ENCODE results near the gene PLCB4. TPM values are rescaled to one million over a fixed set of nuclear protein-coding genes. Genes with fewer than 3 reads are reported as not detected.

Gene PLCB4
- polyA plus RNA-seq, 1 donor, result 18.9 TPM

GRCh38 chr20:9403448-9403847, 334.6 kb downstream of the PLCB4 start:
- DNase-seq, result no peak

DNA sequence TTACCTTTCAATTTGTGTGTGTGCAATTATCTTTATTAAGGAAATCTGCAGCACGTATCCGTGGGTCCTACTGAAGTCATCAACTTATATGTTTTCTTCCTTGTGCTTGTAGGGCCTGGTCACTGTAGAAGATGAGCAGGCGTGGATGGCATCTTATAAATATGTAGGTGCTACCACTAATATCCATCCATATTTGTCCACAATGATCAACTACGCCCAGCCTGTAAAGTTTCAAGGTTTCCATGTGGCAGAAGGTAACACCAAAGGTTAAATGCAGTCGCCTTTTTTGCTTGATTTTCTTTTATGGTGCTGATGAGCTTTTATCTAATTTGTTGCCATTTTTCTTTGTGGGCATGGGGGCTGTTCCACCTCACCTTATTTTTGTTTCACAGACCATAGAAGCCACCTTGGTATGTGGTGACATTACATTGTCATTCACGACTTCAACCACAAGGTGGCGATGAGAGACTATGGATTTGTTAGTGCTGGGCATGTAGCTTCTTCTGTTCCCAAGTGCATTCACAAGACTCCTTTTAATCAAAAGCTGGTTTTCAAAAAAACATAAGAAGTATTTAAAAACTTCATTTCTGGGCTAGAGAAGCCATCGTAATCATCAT, 339.0 kb downstream of the PLCB4 start:
- DNase-seq, result peak; percentile 70

DNA sequence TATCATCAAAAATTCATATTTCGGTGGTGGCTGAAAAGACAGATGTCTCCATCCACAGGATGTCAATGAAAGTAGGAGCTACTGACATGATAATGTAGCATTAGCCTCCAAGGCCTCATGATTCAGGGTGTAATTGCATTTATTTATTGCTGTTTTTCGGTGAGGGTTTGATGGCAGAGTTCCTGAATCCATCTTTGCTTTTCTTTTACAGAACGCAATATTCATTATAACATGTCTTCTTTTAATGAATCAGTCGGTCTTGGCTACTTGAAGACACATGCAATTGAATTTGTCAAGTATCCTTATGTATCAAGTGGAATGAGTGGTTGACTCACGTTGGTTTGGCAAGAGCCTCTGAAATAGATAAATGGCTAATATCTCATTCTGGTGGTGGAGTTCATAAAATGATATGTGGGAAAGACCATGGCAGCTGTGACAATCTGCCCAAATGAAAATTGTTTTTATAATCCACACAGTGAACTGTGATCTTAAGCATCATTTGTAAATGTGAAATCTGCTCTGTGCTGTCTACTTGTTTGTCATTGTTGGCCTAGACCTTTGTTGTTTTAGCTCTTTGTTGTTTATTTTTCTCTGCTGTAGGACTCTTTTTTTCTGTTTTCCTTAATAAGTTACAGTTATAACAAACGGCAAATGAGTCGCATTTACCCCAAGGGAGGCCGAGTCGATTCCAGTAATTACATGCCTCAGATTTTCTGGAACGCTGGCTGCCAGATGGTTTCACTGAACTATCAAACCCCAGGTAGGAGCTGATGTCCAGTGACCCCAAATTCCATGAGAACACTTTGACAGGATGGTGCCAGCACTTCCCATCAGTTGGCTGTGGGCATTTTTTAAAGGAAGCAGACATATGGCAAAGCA, 339.8 kb downstream of the PLCB4 start:
- no peak for DNase-seq

DNA sequence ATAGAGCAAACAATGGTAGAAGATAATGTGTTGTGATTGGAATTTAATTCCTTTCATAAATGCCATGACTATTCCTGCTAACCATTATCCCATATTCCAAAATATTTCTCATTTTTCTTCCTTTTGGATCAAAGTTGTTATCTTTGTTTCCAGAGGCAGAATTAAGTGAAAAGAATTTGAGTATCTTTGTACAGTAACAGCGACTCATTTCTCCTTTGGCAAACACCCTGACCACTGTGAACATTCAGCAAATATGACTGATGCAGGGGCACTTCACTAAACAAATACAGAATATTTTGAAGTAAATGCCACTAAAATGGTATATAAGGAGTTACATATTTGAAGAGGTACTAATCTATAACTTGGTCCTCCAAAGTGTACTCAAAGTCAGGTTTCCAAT, 340.5 kb downstream of the PLCB4 start:
- no peak for DNase-seq

DNA sequence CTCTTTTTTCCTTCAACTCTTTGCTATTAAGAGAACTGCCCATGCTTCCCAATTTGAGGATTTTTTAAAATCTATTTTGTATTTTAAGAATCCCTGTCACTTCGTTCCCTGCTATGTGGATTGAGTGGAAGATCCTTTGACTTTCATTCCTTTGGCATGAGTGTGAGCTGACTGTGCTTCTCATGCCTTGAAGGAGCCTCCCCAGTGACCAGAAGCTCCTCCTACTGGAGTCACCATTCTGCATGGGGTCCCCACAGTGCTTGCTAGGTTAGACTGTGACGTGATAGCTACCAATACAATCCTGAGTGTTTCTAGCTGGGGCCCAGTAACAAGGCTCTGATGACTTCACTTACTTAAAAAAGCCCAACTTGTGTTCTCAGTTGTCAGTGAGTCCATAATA, 341.1 kb downstream of the PLCB4 start:
- no peak for DNase-seq

DNA sequence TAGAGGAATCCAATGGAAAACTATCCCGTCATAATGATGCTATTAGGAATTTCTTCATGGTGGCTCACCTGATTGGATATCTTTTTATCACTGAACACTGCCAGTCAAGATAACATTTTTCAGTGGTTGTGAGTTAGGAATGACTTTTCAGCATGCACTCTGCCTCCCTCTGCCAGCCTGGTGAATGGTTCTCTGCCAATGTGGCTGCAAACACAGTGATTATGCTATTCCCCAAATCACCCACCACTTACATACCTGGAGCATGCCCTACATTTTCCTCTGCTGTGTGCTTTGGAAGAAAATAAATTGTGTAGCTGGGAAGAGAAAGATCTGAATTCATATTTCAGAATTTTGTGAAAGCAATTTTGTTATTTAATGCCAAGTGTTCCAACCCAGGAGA, 342.9 kb downstream of the PLCB4 start:
- DNase-seq, result no peak

DNA sequence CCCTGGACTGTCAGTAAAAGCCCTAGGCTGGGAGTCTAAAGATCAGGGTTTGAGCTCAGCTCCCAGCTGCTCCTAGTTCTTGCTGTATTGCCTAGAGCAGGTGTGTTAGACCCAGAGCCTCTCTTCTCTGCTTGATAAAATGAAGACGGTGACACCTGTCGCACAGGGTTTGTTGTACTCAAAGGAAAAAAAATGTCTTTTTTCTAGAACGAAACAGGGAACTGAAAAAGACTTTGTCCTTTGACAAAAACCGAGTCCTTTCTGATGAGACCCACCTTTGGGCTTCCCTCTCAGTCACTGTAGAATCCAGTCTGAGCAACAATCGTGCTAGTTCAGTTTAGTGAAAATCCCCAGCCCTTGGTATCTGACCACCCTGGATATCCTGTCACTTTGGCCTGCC, 343.4 kb downstream of the PLCB4 start:
- no peak for DNase-seq

DNA sequence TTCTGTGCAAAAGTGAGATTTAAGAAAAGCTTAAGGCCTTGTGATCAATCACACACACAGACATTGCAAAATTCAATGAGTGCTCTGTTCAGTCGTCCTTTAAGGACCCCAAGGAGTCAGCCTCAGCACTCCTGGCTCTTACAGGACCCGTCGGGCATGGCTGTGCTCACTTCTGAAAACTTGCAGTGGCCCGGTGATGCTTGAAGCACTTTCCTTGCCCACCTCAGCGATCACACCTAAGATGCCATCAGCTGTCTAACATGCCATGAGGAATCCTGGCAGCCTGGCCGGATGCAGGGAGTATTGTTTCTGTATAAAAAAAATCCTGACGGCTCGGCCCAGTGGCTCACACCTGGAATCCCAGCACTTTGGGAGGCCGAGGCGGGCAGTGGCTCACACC, 344.1 kb downstream of the PLCB4 start:
- no peak for DNase-seq

GRCh38 chr20:9415426-9415825, 346.5 kb downstream of the PLCB4 start:
- DNase-seq, result no peak

GRCh38 chr20:9416421-9416820, 347.5 kb downstream of the PLCB4 start:
- no peak for DNase-seq

DNA sequence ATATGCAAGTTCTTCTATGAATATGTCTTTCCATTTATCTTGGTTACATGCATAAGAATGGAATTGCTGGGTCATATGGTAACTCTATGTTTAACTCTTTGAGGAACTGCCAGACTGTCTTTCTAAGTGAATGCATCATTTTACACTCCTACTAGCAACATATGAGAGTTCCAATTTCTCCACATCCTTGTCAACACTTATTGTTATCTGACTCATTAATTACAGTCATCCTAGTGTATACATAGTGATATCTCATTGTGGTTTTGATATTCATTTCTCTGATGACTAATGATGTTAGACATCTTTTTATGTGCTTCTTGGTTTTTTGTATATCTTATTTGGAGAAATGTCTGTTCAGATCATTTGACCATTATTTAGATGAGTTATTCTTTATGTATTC, 348.8 kb downstream of the PLCB4 start:
- DNase-seq, result no peak

GRCh38 chr20:9422321-9423057, 353.6 kb downstream of the PLCB4 start:
- no peak for DNase-seq

GRCh38 chr20:9424551-9424950, 355.7 kb downstream of the PLCB4 start:
- DNase-seq, result no peak

- DNase-seq, result no peak
These were observed 358.8 kb downstream of the PLCB4 start for GRCh38 chr20:9427430-9428291.

- no peak for DNase-seq
These were observed 359.4 kb downstream of the PLCB4 start for GRCh38 chr20:9428292-9428607.

DNA sequence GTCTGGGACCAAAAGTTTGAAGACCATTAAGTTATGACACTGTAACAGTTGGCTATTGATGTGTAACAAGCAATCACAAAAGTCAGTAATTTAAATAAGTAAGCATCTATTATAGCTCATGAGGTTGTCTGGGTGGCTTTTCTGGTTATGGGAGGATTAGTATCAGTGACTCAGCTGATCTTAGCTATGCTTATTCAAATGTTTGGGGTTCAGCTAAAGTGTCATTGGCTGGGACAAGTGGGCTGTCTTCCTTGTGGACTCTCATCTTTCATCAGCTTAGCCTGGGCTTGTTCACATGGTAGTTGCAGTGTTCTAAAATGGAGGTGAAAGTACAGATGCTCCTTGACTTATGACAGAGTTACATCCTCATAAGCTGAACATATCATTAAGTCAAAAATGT, 370.9 kb downstream of the PLCB4 start:
- DNase-seq, result no peak

DNA sequence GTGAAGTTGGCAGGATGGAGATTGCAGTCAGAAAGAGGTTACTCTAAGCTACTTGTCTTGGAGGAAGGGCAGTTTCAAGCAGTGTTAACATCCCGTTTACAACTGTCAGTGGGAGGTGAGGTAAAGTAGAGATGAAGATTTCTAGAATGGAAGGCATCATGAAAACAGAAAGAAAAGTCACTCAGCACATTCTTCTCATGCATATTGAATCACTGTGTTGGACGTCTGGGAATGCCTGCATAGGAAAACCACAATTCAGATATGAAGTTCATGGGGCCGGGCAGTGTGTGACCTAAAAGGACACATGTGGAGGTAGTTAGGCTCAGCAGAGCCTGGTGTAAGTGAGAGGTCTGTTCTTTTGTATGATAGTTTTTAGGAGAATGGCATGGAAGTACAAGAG, 372.0 kb downstream of the PLCB4 start:
- DNase-seq, result no peak

DNA sequence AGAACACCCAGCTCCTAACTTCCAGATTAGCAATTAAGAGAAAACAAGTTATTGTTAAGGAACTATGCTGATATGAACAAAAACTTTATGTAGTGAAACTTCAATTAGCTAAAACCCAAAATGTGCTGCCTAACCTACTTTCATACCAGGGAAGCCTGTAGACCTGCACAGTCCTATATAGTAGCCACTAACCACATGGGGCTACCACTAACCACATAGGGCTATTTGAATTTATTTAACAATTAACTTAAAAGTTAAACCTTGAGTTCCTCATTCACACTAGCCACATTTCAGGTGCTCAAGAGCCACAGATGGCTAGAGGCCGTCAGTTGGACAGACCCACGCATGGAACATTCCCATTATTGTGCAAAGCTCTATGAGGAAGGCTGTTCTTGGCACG, 373.1 kb downstream of the PLCB4 start:
- DNase-seq, result no peak

DNA sequence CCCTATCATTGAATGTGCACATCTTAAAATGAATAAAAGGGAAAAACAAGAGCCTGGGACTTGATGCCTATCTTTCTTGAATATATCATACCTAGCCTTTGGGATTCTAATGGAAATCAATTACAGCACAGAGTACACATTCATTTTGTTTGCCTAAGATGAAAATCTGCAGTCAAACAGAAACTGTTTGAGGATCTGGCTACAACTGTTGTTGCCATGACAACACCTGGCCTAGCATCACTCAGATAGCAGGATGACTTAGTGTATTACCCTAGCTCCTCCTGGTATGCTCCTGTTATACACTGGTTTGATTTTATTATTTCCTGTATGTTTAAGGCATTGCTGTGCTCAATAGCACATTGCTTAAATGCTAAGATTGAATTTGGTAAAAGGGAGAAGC, 374.0 kb downstream of the PLCB4 start:
- no peak for DNase-seq

- DNase-seq, result no peak
These were observed 376.0 kb downstream of the PLCB4 start for GRCh38 chr20:9444921-9445320.

DNA sequence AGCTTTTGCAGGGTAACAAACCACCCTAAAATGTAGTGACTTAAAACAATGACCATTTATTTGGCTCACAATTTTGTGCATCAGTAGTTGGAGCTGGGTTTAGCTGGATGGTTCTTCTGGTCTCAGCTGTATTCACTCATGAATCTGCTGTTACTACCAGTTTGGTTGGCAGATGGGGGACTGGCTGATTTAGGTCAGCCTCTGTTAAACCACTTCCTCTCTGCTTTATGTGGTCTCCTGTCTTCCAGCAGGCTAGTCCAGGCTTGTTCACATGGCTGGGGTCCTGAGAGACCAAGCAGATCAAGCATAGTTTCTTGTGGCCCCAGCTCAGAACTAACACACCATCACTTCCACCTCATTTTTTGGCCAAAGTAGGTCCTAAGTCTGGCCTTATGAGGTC, 378.3 kb downstream of the PLCB4 start:
- DNase-seq, result no peak

GRCh38 chr20:9453201-9453600, 384.3 kb downstream of the PLCB4 start:
- DNase-seq, result no peak

Data from left kidney (tissue), 2 donors.